ENCODE measurements around the gene SOD2. TPM values are rescaled to one million over a fixed set of nuclear protein-coding genes. Genes with fewer than 3 reads are reported as not detected.

Gene SOD2
- total RNA-seq, 4 donors from 2014 or later: 10,850 to 22,513 (median 13,452) TPM

DNA sequence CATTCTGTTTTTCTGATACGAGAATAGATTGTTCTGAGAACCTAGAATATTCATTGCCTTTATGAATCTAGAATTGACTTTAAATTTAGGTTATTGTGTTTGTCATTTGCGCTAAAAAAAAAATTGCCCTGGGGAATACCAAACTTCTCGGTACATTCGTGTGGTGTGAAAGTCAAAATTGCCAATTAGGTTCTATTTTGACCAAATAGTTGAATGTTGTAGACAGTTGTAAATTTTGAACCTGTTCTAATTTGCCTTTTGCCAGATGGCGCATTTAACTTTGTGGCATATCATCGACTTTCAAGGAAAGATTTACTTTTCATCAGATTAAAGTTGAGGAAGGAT, 37.3 kb upstream of the SOD2 start:
- Histone ChIP-seq H3K27me3 (no peaks in the 10 kb centered on the region), H3K4me3 (peak overlapping the region in 2 of 4 donors; percentile 86 to 92), H3K36me3 (no peaks in the 10 kb centered on the region), H3K4me1 (peaks cover 53 to 67% of the 10 kb centered on the region in 2 donors), H3K9me3 (no peaks in the 10 kb centered on the region), H3K27ac (peak overlapping the region; percentile 99 to 100 (median 99))
- intact Hi-C loops (cut with DNase I; ENCODE audit: low total_unique reads) (no loop called here), in situ Hi-C loops (cut with MboI; ENCODE audit: low sequenced_read_pairs in 4 of 4) (no loop called here)
- ATAC-seq: no peak
- DNase-seq: no peak
- no peak for TF ChIP-seq POLR2A (IDR thresholded peaks at IDR 0.05)
- TF ChIP-seq, protein P1, sequence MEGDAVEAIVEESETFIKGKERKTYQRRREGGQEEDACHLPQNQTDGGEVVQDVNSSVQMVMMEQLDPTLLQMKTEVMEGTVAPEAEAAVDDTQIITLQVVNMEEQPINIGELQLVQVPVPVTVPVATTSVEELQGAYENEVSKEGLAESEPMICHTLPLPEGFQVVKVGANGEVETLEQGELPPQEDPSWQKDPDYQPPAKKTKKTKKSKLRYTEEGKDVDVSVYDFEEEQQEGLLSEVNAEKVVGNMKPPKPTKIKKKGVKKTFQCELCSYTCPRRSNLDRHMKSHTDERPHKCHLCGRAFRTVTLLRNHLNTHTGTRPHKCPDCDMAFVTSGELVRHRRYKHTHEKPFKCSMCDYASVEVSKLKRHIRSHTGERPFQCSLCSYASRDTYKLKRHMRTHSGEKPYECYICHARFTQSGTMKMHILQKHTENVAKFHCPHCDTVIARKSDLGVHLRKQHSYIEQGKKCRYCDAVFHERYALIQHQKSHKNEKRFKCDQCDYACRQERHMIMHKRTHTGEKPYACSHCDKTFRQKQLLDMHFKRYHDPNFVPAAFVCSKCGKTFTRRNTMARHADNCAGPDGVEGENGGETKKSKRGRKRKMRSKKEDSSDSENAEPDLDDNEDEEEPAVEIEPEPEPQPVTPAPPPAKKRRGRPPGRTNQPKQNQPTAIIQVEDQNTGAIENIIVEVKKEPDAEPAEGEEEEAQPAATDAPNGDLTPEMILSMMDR (IDR thresholded peaks at IDR 0.05 in 4 of 5, conservative IDR thresholded peaks at IDR 0.05 in 1 of 5): no peak

DNA sequence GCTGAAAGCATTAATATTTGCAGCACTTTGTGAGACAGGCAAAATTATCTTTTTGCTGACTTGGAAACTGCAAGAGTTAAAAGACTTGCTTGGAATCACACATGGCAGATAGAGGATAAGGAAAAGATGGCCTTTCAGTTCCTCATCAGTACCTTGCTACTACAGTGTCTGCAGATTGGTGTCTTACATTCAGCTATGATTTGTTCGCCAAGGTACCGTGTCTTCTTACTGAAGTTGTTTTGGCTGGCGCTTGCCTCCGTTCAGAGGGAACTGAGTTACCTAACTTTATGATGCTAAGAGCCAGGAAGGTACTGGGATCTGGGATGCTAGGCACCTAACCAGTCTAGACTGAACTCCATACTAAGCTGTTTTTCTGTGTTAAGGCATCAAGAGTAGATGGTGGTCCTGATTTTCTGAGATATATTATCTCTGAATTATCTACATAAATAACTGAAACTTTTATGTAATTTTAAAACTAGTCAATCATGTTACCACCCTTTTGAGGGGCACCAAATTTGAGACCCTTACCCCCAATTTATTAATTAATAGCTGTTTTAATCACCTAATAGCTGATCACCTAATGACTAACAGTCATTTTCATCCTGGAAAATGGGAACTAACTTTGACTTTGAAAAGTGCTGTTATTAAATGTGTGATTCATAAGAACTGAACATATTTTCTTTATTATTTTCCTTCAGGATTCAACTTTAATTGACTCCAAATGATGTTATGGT, 36.7 kb upstream of the SOD2 start:
- no peak for TF ChIP-seq POLR2A (IDR thresholded peaks at IDR 0.05)
- TF ChIP-seq, protein P1 (IDR thresholded peaks at IDR 0.05 in 4 of 5, conservative IDR thresholded peaks at IDR 0.05 in 1 of 5): no peak
- no peaks in the 10 kb centered on the region for H3K9me3 ChIP-seq
- H3K27ac ChIP-seq: peak overlapping the region; percentile 99 to 100 (median 99)
- H3K4me1 ChIP-seq: peaks cover 57 to 67% of the 10 kb centered on the region in 2 donors
- no peaks in the 10 kb centered on the region for H3K27me3 ChIP-seq
- peak overlapping the region; percentile 86 to 99 (median 90) for H3K4me3 ChIP-seq
- intact Hi-C loops (cut with DNase I; ENCODE audit: low total_unique reads): no loop called here
- peak; percentile 71 to 72 for ATAC-seq
- DNase-seq: peak; percentile 72 to 82
- in situ Hi-C loops (cut with MboI; ENCODE audit: low sequenced_read_pairs in 4 of 4): loop anchor here in 1 of 4 donors (5.0 kb wide), 1 partner anchor 63 kb away; the partner anchor contains the start of gene MRPL18
- H3K36me3 ChIP-seq: no peaks in the 10 kb centered on the region

DNA sequence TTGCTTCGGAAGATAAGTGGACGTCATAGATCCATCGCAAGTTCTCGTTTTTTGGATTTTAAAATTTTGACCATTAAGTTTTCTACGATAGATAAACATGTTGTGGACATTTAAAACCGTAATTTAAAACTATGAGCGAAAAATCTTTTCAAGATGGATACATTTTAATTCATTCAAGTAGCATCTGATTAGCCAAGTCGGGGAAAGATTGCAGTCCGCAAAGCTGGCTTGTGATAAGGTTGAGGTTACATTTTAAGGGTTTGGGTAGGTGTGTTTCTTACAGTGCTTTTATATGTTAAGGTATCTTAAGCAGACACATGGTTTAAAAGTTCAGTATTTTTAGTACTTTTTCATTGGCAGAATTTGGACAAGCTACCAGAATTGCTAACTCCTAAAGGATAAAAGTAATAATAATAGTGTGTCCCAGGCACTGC, 35.5 kb upstream of the SOD2 start:
- peak overlapping the region; percentile 86 to 99 (median 90) for H3K4me3 ChIP-seq
- in situ Hi-C loops (cut with MboI; ENCODE audit: low sequenced_read_pairs in 4 of 4): loop anchor here in 1 of 4 donors (5.0 kb wide), 1 partner anchor 64 kb away; the partner anchor contains the start of gene MRPL18
- no peaks in the 10 kb centered on the region for H3K36me3 ChIP-seq
- H3K4me1 ChIP-seq: peaks cover 57 to 64% of the 10 kb centered on the region in 2 donors
- TF ChIP-seq, protein P1 (IDR thresholded peaks at IDR 0.05 in 4 of 5, conservative IDR thresholded peaks at IDR 0.05 in 1 of 5): no peak
- TF ChIP-seq POLR2A (IDR thresholded peaks at IDR 0.05): no peak
- no peak for ATAC-seq
- DNase-seq: no peak
- intact Hi-C loops (cut with DNase I; ENCODE audit: low total_unique reads): no loop called here
- no peaks in the 10 kb centered on the region for H3K9me3 ChIP-seq
- H3K27me3 ChIP-seq: no peaks in the 10 kb centered on the region
- H3K27ac ChIP-seq: peak overlapping the region; percentile 99 to 100 (median 99)

DNA sequence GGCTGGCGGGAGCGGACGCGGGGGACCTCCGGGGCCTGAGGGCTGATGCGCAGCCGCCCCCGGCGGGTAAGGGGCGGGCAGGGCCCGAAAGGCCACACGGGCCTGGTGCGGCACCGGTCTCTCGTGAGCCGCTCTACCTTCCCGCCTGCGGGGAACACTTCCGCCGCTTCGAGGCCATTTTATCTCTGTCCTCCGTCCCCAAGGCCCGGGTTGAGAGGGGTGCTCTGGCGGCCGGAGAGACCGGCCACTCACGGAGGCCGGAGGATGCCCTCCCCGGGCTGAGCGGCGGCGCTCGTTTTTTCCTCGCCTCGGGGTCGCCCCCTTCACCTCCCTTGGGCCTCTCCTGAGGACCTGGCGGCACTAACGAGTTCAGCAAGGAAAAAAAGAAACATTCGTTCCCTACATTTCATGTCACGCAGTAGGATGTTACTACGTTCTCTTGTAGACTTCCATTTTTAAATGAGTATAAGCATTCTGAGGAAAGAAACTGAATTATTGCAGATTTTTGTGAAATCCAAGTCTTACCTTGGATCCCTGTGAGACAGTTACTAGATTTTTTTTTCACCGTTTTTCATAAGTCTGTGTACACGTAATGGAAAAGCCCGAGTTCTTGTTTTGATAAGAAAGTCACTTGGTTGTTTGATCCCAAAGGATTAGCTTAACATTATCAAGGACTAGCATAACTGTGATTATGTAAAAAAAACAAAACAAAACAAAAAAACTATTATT, 34.8 kb upstream of the SOD2 start:
- DNase-seq (no peak), ATAC-seq (peak; percentile 38)
- in situ Hi-C loops (cut with MboI; ENCODE audit: low sequenced_read_pairs in 4 of 4): loop anchor here in 1 of 4 donors (5.0 kb wide), 1 partner anchor 64 kb away; the partner anchor contains the start of gene MRPL18
- H3K4me1 ChIP-seq: peaks cover 57% of the 10 kb centered on the region in 2 donors
- peak overlapping the region; percentile 99 to 100 (median 99) for H3K27ac ChIP-seq
- H3K4me3 ChIP-seq: peak overlapping the region; percentile 86 to 99 (median 90)
- H3K27me3 ChIP-seq: no peaks in the 10 kb centered on the region
- TF ChIP-seq, protein P1 (IDR thresholded peaks at IDR 0.05 in 4 of 5, conservative IDR thresholded peaks at IDR 0.05 in 1 of 5): no peak
- no peak for TF ChIP-seq POLR2A (IDR thresholded peaks at IDR 0.05)
- intact Hi-C loops (cut with DNase I; ENCODE audit: low total_unique reads): loop anchor here (1.0 to 2.0 kb wide), 3 partner anchors 35 to 61 kb away; partner anchors contain the start of genes ACAT2, SOD2 and TCP1
- no peaks in the 10 kb centered on the region for H3K36me3 ChIP-seq
- H3K9me3 ChIP-seq: no peaks in the 10 kb centered on the region
